ENCODE data around the gene CD93.

The CD93 gene

DNA sequence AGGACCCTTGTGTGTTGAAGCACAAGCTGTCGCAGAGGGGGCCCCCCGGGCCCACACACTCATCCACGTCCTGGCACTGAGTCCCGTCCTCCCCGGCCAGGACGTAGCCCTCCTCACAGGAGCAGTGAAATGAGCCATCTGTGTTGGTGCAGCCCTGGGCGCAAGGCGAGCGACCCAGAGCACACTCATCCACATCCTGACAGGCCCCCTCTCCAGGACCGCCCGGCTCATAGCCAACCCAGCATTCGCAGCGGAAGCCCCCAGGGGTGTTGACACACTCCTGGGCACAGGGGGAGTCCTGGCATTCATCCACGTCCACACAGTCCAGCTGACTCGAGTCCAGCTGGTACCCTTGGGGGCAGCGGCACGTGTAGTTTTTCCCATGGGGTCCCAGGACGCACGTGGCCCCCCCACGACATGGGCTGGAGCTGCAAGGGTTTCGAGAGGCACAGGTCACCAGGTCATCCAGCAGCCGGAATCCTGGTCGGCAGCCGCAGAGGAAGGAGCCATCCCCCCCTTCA is 1.2 kb downstream of the CD93 start:
- no peaks in the 10 kb centered on the region for H3K36me3 Mint-ChIP-seq (ENCODE audit: low read depth)
- H3K9me3 Mint-ChIP-seq: no peaks in the 10 kb centered on the region
- H3K27me3 Mint-ChIP-seq: no peaks in the 10 kb centered on the region
- H3K4me1 Mint-ChIP-seq (ENCODE audit: low read depth): no peaks in the 10 kb centered on the region
- no peak overlapping the region for H3K27ac Mint-ChIP-seq
- H3K4me3 Mint-ChIP-seq: no peak overlapping the region

DNA sequence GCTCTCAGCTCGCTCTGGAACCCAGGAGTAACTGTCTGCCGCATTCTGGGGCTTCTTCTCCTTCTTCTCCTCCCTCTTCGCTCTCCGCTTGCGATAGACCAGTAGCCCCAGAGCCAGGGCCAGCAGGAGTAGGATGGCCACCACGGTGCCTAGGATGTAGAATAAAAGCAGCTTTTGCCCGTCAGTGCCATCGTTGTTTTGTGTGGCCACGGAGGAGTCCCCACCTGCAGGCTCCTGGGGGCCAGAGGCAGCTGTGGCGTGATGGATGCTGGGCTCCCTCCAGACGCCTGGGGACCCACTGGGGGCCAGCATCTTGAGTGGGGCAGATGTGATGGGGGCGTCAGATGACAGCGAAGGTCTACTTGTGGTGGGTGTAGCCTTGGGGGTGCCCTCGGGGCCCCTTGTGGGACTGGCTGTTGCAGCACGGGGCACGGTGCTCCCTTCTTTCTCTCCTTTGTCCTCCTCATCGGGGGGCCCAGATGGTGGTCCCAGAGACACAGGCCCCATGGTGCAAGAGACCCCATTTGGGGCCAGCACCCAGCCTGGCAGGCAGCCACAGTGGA is 1.8 kb downstream of the CD93 start:
- Mint-ChIP-seq H3K4me1 (ENCODE audit: low read depth) (no peaks in the 10 kb centered on the region), H3K4me3 (no peak overlapping the region), H3K27me3 (no peaks in the 10 kb centered on the region), H3K27ac (no peak overlapping the region), H3K36me3 (ENCODE audit: low read depth) (no peaks in the 10 kb centered on the region), H3K9me3 (no peaks in the 10 kb centered on the region)

DNA sequence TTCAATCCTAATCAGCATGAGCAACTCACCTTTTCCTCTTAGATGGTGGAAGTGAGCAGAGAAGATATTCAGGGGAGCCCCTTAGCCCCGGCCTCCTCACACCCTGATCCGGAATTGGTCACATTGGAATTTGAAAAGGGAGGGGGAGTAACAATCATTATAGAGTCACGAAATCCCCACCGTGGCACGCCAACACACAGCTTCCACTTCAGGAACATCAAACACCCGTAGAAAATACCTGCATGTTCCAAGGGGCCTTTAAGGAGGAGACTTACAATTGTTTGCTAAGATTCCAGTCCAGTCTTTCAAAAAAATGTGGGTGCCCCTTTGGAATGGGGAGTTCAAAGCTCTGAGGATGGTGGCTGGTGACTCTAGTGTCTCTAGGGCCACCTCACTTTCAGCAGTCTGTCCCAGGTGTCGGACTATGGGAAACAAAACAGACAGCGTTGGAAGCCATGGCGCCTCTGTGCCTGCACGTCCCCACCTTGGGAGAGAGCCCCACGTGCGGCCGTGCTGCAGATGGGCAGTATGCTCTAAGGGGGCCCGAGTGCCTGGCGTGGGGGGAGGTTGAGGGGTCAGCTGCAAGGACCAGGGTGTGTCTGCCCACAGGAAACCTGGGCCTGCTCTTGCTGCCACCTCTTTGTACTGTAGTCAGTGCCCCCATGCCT is 2.4 kb downstream of the CD93 start:
- no peaks in the 10 kb centered on the region for H3K9me3 Mint-ChIP-seq
- H3K27me3 Mint-ChIP-seq: peaks cover 3% of the 10 kb centered on the region
- no peaks in the 10 kb centered on the region for H3K36me3 Mint-ChIP-seq (ENCODE audit: low read depth)
- no peak overlapping the region for H3K27ac Mint-ChIP-seq
- no peaks in the 10 kb centered on the region for H3K4me1 Mint-ChIP-seq (ENCODE audit: low read depth)
- no peak overlapping the region for H3K4me3 Mint-ChIP-seq

DNA sequence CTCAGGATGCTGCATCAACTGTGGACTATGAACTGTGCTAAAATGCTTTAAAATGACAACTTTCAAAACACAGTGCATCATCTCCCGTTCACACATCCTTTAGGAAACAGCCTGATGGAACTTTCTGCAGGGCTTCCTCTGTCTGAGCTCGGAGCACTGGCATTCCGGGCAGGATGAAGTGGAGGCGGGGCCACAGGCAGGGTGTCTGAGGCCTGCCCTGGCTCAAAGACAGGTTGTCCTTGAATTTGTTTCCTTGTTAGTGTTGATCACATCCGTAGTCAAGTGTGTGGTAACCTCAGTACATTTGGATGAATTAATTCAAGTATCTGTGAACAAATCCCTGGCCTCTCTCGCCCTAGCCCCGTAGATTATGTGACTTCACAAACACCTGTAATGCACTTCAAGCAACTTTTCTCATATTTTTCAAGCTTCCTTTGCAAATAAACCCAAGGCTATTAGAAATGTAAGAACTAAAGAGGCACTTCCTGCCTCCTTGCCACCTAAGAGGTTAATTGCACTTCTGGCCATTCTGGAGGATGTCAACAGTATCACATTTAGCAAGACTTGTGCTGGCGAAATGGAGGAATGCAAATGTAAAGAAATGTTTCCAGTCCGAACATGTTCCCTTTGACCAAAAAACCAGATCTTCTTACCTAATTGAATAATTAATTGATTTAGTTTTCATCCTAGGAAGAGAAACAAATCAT is 3.1 kb downstream of the CD93 start:
- no peak overlapping the region for H3K4me3 Mint-ChIP-seq

DNA sequence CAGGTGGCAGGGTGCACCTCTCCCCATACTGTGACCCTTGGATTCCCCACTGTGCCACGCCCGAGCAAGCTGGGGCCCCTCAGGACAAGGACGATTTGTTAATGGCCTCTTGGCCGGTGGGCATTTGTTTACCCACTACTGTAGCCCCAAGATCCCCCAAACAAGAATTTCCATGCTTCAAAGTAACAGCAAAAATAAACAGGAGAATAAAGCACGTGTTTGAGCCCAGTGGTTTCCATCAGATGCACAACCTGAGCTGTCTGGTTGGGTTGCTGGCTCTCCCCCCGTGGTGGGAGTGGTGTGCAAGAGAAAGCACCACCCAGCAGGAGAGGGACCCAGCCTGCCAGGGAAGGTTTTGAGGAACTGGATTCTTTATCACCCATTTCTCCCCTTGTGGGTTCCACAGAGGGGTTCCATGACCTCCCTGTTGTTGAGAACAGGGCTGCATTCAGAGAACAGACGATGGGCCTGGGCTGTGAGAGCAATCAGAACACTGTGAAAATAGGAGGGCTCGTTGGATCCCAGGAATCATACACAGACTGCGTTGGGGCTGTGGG is 4.8 kb downstream of the CD93 start:
- no peaks in the 10 kb centered on the region for H3K4me1 Mint-ChIP-seq (ENCODE audit: low read depth)
- H3K27ac Mint-ChIP-seq: no peak overlapping the region
- H3K27me3 Mint-ChIP-seq: peaks cover 3% of the 10 kb centered on the region
- no peak overlapping the region for H3K4me3 Mint-ChIP-seq
- no peaks in the 10 kb centered on the region for H3K9me3 Mint-ChIP-seq
- H3K36me3 Mint-ChIP-seq (ENCODE audit: low read depth): no peaks in the 10 kb centered on the region

More for the DNA sequence above, 3.1 kb downstream of the CD93 start:
- no peak overlapping the region for H3K27ac Mint-ChIP-seq
- no peaks in the 10 kb centered on the region for H3K36me3 Mint-ChIP-seq (ENCODE audit: low read depth)
- H3K4me1 Mint-ChIP-seq (ENCODE audit: low read depth): no peaks in the 10 kb centered on the region
- peaks cover 3% of the 10 kb centered on the region for H3K27me3 Mint-ChIP-seq
- H3K9me3 Mint-ChIP-seq: no peaks in the 10 kb centered on the region

DNA sequence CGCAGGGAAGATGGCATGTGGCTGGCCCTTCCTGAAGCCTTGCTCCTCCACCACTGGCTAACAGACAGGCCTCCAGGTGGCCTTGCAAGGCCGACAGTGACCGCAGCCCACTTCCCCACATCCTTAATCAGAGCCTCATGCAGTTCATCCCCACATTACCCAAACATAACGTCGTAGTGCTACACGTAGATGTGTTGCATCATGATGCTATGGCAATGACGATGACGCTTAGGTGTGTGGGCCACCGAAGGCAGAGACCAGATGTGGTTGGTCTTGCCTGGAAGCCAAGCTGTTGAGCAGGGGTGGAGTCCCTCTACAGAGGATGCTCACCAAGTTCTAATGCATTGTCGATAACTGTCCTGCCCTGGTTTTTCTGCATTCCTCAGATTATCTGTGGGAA is 5.6 kb downstream of the CD93 start:
- no peak overlapping the region for H3K4me3 Mint-ChIP-seq
- H3K4me1 Mint-ChIP-seq (ENCODE audit: low read depth): no peaks in the 10 kb centered on the region
- H3K27me3 Mint-ChIP-seq: peaks cover 3% of the 10 kb centered on the region
- no peaks in the 10 kb centered on the region for H3K9me3 Mint-ChIP-seq
- no peaks in the 10 kb centered on the region for H3K36me3 Mint-ChIP-seq (ENCODE audit: low read depth)
- no peak overlapping the region for H3K27ac Mint-ChIP-seq

DNA sequence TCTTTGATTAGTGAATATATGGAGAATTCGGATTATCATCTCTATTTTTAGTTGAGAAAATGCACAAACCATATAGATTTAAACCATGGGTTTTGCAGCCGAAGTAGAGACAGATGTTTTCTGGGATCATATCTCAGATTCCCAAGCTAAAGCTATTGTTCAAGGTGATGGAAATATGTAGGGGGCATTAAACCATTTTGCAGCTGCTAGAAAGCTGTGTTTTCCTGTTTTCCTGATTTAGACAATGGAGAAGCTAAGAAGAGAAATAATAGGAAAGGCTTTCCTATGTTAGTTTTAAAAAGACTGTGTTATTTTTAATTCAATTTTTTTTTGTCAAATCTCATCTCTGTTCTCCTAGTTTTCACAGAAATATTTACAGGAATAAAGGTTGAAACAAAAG is 6.2 kb downstream of the CD93 start:
- no peaks in the 10 kb centered on the region for H3K9me3 Mint-ChIP-seq
- H3K36me3 Mint-ChIP-seq (ENCODE audit: low read depth): no peaks in the 10 kb centered on the region
- no peak overlapping the region for H3K4me3 Mint-ChIP-seq
- H3K27me3 Mint-ChIP-seq: peaks cover 6% of the 10 kb centered on the region
- H3K27ac Mint-ChIP-seq: no peak overlapping the region
- H3K4me1 Mint-ChIP-seq (ENCODE audit: low read depth): no peaks in the 10 kb centered on the region

DNA sequence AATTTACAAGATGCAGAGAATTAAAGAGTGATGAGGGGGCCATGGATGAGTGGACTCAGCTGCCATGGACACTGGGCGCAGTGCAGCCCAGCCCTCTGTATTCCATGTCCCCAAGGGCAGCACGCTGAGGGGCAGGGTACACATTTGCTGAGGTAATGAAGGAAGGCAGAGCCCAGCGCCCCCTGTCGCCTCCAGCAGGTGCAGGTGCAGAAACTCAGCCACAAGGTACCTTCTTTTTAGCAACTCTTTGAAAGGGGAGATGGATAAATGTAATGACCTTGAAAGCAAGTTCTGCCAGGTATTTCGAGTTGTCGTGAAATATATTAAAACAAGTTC is 7.1 kb downstream of the CD93 start:
- Mint-ChIP-seq H3K27ac (no peak overlapping the region), H3K9me3 (no peaks in the 10 kb centered on the region), H3K4me3 (no peak overlapping the region), H3K27me3 (peaks cover 6% of the 10 kb centered on the region), H3K4me1 (ENCODE audit: low read depth) (no peaks in the 10 kb centered on the region), H3K36me3 (ENCODE audit: low read depth) (no peaks in the 10 kb centered on the region)

DNA sequence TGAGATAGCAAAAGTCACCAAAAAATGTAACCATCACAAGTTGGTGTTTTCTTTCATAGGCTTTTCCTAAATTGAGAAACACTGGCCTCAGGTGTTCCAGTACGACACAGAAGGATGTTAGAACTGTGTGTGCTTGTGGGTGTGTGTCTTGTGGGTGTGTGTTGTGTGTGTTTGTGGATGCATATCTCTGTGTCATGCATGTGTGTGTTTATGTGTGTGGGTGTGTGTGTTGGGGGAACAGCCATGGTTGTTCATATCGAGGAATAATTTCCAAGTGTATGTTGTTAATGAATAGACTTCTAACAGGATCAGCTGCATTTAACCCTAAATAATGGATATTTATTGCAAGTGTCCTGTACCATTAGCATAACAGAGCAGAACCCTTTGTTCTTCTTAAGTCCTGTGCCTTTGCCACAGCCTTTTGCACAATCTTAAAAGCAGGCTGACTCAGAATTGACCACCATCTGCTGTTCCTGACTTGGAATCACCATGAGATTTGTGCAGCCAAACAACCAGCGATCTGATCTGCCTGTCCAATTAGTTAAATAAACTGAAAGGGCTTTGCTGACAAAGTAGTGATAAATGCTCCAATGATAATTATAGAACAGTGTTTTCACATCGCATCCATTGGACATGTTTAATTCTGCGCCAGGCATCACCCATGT is 7.6 kb downstream of the CD93 start:
- no peak overlapping the region for H3K27ac Mint-ChIP-seq
- no peak overlapping the region for H3K4me3 Mint-ChIP-seq
- no peaks in the 10 kb centered on the region for H3K36me3 Mint-ChIP-seq (ENCODE audit: low read depth)
- no peaks in the 10 kb centered on the region for H3K9me3 Mint-ChIP-seq
- peaks cover 6% of the 10 kb centered on the region for H3K27me3 Mint-ChIP-seq
- no peaks in the 10 kb centered on the region for H3K4me1 Mint-ChIP-seq (ENCODE audit: low read depth)

DNA sequence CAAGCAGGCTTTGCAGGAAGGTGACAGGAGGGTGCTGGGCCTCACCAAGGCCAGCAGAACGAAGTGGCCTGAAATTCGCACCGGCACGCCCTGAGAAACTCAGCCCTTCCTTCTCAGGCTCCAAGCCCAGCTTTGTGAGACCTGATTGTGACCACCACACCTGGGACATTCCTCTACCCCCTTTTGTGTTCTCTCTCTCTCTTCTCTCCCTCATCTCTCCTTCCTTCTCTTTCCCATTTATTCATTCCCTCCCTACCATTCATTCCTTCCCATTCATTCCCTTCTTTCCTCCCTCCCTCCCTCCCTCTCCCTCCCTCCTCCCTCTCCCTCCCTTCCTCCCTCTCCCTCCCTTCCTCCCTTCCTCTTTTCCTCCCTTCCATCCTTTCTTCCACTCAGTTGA is 8.8 kb downstream of the CD93 start:
- Mint-ChIP-seq H3K4me3 (no peak overlapping the region), H3K36me3 (ENCODE audit: low read depth) (no peaks in the 10 kb centered on the region), H3K27ac (no peak overlapping the region), H3K4me1 (ENCODE audit: low read depth) (no peaks in the 10 kb centered on the region), H3K27me3 (peaks cover 6% of the 10 kb centered on the region), H3K9me3 (no peaks in the 10 kb centered on the region)

DNA sequence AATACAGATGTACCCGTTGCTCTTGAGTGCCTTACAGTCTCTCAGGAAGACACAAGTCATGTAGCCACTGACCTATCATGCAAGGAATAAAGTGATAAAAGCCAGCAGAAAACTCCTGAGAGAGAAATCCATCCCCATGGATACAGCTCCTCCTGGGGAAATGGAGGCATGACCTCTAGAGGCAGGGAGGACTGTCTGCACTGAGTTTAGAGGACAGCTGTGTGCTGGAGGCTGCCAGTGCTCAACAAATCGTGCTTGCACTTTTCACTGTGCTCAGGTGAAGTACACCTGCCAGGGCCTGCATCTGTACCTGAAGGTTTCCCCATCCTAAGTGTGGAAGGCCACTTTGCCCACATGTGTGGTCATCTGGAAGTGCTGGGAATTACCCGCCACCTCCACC is 12.1 kb downstream of the CD93 start:
- Mint-ChIP-seq H3K4me1 (ENCODE audit: low read depth) (no peaks in the 10 kb centered on the region), H3K27ac (no peak overlapping the region), H3K27me3 (peaks cover 9% of the 10 kb centered on the region), H3K36me3 (ENCODE audit: low read depth) (no peaks in the 10 kb centered on the region), H3K9me3 (no peaks in the 10 kb centered on the region), H3K4me3 (no peak overlapping the region)

DNA sequence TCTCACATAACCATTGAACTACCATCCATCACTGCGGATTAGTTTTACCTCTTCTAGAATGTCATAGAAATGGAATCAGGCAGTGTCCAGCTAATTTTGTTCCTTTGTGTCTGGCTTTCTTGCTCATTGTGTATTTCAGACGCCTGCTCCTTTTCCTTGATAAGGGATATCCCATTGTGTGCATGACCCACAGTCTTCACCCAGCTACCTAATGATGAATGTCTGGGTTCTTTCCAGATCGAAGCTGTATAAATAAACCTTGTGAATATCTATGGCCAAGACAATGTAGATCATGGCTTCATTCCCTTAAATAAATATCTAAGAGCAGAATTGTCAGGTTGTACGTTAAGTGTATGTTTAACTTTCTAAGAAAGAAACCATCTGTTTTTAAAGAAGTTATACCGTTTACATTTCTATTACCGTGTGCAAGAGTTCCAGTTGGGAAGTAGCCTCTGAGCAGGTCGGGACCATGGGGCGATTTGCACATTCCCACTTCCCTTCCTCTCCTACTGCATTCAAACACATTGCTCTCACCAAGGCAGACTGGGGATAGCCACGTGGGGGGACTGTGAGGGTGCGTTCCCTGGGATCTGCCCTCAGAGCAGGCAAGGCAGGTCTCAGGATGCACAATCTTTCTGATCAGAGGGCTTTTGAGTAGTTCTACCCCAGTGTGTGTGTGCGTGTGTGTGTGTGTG is 13.1 kb downstream of the CD93 start:
- no peaks in the 10 kb centered on the region for H3K9me3 Mint-ChIP-seq
- no peaks in the 10 kb centered on the region for H3K4me1 Mint-ChIP-seq (ENCODE audit: low read depth)
- no peak overlapping the region for H3K4me3 Mint-ChIP-seq
- peaks cover 7% of the 10 kb centered on the region for H3K27me3 Mint-ChIP-seq
- no peaks in the 10 kb centered on the region for H3K36me3 Mint-ChIP-seq (ENCODE audit: low read depth)
- H3K27ac Mint-ChIP-seq: no peak overlapping the region

DNA sequence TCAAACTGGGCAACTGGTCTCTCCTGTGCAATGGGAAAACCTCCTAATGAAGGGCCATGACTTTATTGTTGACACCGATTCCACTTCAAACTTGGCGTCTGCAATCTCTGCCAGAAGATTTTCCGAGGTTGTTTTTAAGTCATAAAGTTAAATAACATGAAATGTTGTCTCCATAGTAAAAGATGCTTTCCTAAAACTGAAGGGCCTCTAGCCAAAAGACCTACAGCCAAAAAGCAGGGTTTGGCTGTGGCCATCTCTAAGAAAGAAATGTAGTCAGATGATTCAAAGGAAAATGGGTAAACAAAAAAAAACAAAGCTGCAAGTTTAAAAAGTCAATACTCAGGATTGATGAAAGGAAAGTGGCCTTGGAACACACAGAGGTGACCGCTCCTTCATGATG is 14.1 kb downstream of the CD93 start:
- no peak overlapping the region for H3K4me3 Mint-ChIP-seq
- peaks cover 7% of the 10 kb centered on the region for H3K27me3 Mint-ChIP-seq
- H3K4me1 Mint-ChIP-seq (ENCODE audit: low read depth): no peaks in the 10 kb centered on the region
- no peaks in the 10 kb centered on the region for H3K36me3 Mint-ChIP-seq (ENCODE audit: low read depth)
- H3K9me3 Mint-ChIP-seq: no peaks in the 10 kb centered on the region
- no peak overlapping the region for H3K27ac Mint-ChIP-seq

DNA sequence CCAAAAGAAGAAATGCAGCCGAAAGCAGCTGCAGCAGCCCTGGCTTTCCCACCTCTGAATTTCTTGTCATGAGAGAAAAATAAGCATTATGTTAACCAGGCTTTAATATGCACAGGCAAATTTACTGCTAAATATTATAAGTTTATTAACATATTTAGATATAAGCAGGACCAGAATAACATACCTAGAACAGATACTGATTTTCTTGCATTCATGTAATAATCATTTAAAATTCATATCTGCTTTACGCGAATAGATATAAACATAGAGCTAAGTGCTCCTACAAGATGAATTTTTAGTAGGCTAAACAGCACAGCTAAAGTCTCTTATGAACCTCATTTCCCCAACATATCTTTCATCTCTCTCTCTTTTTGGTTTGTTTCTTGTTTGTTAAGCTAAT is 14.7 kb downstream of the CD93 start:
- no peaks in the 10 kb centered on the region for H3K36me3 Mint-ChIP-seq (ENCODE audit: low read depth)
- H3K27ac Mint-ChIP-seq: no peak overlapping the region
- H3K4me1 Mint-ChIP-seq (ENCODE audit: low read depth): no peaks in the 10 kb centered on the region
- H3K27me3 Mint-ChIP-seq: peaks cover 7% of the 10 kb centered on the region
- no peaks in the 10 kb centered on the region for H3K9me3 Mint-ChIP-seq
- no peak overlapping the region for H3K4me3 Mint-ChIP-seq

Data from stimulated activated naive CD8-positive, alpha-beta T cell treated with anti-CD3 and anti-CD28 coated beads, Interleukin-15, Interleukin-2, amounts not matched to agents 100 ng/mL and 50 ng/mL, for 24 hours (primary cell).